Ishikawa (cell line): Measurements from ENCODE around the gene TCP11.

ENCODE experiments used
- CEBPB ChIP-seq: IDR thresholded peaks from 2 replicates; pipeline ENCODE4 v1.6.1; 2012
- CREB1 ChIP-seq: IDR thresholded peaks from 2 replicates; pipeline ENCODE4 v1.6.1; 2012; ENCODE audit warnings: low read depth
- EGR1 ChIP-seq: IDR thresholded peaks from 2 replicates; pipeline ENCODE4 v1.6.1; 2012
- EP300 ChIP-seq: IDR thresholded peaks from 2 replicates; pipeline ENCODE4 v1.6.1; 2012; ENCODE audit warnings: borderline replicate concordance
- FOXM1 ChIP-seq: IDR thresholded peaks from 2 replicates; pipeline ENCODE4 v1.6.1; 2012; ENCODE audit warnings: low read depth, borderline replicate concordance
- MAX ChIP-seq: IDR thresholded peaks from 2 replicates; pipeline ENCODE4 v1.6.1; 2012
- RAD21 ChIP-seq: IDR thresholded peaks from 2 replicates; pipeline ENCODE4 v1.6.1; 2012; ENCODE audit warnings: low read depth
- REST ChIP-seq: IDR thresholded peaks from 2 replicates; pipeline ENCODE4 v1.6.1; 2012; ENCODE audit warnings: low read depth, mild to moderate bottlenecking
- TAF1 ChIP-seq: IDR thresholded peaks from 2 replicates; pipeline ENCODE4 v1.6.1; 2012; ENCODE audit warnings: low read depth, mild to moderate bottlenecking
- TEAD4 ChIP-seq: IDR thresholded peaks from 2 replicates; pipeline ENCODE4 v1.6.1; 2012
- ZBTB7A ChIP-seq: IDR thresholded peaks from 2 replicates; pipeline ENCODE4 v1.6.1; 2012; ENCODE audit warnings: low read depth

DNA sequence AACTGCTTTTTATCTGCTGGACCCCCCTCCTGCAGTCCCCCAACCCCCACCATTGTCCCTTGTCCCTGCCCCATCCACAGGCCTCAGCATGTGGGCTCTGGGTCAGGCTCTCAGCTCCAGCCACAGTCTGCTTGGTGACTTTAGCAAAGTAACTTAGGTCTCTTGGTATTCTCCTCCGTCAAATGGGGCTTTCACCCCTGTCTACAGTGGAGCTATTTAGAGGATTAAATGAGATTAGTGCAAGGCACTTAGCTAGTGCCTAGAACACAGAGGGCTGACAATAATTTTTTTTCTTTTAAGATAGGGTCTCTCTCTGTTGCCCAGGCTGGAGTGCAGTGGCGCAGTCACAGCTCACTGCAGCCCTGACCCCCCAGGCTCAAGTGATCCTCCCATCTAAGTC, 71.9 kb downstream of the TCP11 start:
- TF ChIP-seq TAF1 (no peak), ZBTB7A (no peak), EP300 (no peak), MAX (no peak), RAD21 (no peak), CEBPB (no peak), REST (no peak), EGR1 (no peak), TEAD4 (no peak), CREB1 (no peak), FOXM1 (no peak)
